NB4 (cell line): ENCODE data around the gene BMPR1A.

Experiments used
- CTCF ChIP-seq: IDR thresholded peaks from one replicate; pipeline ENCODE4 v1.5.1; 2012; ENCODE audit warnings: low read depth, low read length
- POLR2A ChIP-seq: IDR thresholded peaks from 2 replicates; pipeline ENCODE4 v1.6.1; 2011; ENCODE audit warnings: mild to moderate bottlenecking; ENCODE audit not compliant: insufficient read length; ENCODE audit errors: extremely low read depth
- TF ChIP-seq, protein P1 (sequence below): IDR thresholded peaks from 2 replicates; pipeline ENCODE4 v1.6.1; 2011; ENCODE audit warnings: low read depth, low read length

- TF ChIP-seq CTCF = no peak
- TF ChIP-seq POLR2A = no peak
- TF ChIP-seq, protein P1, sequence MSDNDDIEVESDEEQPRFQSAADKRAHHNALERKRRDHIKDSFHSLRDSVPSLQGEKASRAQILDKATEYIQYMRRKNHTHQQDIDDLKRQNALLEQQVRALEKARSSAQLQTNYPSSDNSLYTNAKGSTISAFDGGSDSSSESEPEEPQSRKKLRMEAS = no peak
These were observed 49.4 kb upstream of the BMPR1A start for GRCh38 chr10:86706977-86707376.
